Stimulated activated CD8-positive, alpha-beta memory T cell treated with anti-CD3 and anti-CD28 coated beads, Interleukin-7, amount 100 ng/mL, for 1 hour (primary cell): Measurements from ENCODE around the gene FAM20C.

Source experiments
- DNase-seq, 2 donors: peaks; one replicate each; pipeline ENCODE4 v3.0.0-alpha.2; 2020; ENCODE audit warnings: low read depth in 2 of 2

FAM20C gene

DNA sequence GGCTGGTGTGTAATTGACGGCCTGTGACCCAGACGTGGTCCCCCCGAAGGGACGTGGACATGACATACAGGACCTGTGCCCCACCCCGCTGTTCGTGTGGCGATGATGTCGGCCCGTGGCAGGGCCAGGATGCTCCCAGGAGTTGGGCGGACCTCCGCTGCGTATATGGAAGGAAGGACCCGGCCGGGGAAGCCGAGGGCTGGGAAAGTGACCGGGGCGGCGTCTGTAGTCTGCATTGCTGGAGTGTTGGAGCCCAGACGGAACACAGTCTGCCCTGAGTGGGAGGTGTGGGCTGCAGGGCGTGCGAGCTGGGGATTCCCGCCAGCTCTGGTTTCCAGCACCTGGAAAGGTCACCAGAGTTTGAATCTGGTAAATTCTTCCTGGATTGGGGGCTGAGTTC lies 52.6 kb downstream of the FAM20C start:
- no peak for DNase-seq

GRCh38 chr7:245574-246295 lies 53.4 kb downstream of the FAM20C start:
- DNase-seq, result no peak

GRCh38 chr7:246451-246850 lies 54.1 kb downstream of the FAM20C start:
- DNase-seq, result no peak

DNA sequence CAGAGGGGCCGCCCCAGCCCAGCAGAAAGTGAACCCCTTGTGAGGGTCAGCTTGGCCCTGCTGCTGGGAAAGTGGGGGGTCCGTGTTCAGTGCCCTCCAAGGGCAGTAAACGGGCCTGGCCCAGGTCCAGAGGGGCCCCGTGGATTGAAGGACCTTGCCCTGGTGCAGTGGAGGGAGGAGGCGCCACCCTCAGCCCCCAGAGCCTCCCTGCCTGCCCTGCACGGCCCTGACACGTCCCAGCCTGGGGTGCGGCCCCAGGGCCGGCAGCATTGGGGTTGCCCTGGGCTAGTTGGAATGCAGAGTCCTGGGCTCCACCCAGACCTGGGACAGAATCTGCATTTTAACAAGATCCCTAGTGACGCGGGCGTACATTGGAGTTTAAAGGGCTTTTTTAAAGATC lies 54.8 kb downstream of the FAM20C start:
- no peak for DNase-seq

GRCh38 chr7:247636-248035 lies 55.3 kb downstream of the FAM20C start:
- DNase-seq, result no peak

DNA sequence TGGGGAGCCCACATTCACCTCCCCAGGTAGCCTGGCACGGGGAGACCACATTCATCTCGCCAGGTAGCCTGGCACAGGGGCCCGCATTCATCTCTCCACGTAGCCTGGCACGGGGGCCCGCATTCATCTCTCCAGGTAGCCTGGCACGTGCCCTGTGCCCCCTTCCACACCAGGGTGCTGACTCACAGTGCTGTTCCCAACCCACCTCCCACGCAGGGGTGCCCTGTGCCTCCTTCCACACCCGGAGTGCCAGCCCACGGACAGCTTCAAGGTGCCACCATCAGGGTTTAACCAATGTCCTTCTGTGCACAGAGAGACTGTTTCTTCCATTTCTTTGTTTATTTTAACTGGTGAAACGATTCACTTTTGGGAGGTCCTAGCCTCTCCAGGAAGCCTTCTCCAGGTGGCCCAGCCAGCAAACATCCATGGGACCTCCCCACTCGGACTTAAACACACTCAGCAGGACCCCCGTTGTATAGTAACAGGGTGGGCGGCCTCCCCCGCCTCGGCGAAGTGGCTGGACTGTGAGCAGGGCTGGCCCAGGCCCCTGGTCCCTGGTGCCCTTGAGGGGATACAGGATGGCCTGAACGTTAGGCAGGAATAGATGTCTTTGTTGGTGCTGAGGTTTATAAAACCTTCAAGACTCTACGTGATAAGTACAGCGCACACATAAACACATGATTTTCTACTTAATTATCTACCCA lies 56.5 kb downstream of the FAM20C start:
- no peak for DNase-seq

DNA sequence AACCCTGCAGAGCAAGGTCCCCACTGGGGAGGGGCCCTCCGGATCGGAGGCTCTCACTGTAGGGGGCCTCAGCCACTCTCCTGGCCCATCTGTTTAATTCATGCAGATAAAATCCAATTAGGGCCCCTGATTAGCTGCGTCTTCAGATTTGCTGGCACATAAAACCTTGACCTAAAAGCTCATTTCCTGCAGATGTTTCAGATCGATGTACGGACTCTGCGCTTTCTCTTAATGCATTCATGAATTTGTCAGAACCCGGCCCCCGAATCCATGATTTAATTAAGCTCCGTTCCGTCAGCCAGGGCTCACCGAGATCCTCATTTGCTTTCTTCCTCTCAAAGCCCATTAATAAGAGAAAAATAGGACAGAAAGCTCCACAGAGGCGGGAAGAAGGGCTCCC lies 57.6 kb downstream of the FAM20C start:
- DNase-seq, result no peak

GRCh38 chr7:250523-250922 lies 58.2 kb downstream of the FAM20C start:
- no peak for DNase-seq

DNA sequence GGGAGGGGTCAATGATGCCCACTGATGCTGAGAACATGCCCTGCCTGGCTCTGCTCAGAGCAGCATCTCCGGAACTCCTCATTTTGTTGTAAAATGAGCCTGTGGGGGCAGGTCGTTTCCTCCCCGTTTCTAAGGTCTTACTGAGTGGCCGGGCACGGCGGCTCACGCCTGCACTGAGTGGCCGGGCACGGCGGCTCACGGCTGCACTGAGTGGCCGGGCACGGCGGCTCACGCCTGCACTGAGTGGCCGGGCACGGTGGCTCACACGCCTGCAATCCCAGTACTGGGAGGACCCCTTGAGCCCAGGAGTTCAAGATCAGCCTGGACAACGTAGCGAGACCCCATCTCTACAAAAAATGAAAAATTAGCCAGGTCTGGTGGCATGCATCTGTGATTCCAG lies 58.6 kb downstream of the FAM20C start:
- DNase-seq, result no peak

GRCh38 chr7:251446-252175 lies 59.2 kb downstream of the FAM20C start:
- no peak for DNase-seq

DNA sequence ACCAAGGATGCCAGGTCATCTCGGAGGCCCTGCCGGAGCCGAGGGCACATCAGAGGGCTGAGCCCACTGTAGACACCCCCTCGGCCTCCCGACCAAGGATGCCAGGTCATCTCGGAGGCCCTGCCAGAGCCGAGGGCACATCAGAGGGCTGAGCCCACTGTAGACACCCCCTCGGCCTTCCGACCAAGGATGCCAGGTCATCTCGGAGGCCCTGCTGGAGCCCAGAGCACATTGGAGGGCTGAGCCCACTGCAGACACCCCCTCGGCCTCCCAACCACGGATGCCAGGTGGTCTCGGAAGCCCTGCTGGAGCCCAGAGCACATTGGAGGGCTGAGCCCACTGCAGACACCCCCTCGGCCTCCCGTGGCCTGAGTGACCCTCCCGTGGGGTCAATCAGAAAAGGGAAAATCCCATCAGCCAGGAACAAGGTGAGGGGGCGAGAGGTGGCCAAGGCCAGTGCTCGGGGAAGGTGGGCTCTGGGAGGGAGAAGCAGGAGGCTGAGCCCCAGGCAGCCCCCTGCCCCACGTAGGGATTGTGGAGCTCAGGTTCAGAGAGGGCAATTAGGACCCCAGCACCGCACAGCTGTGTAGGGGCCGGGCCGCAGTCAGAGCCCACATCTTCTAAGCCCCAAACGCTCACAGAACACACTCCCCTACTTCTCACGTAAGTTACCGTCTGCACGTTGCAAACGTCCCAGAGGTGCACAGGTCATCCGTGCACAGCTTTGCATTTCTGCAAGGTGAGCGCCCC lies 60.0 kb downstream of the FAM20C start:
- DNase-seq, result no peak

- DNase-seq, result no peak
Measured at GRCh38 chr7:252981-253380, 60.6 kb downstream of the FAM20C start.

GRCh38 chr7:253581-254336 lies 61.4 kb downstream of the FAM20C start:
- no peak for DNase-seq

GRCh38 chr7:254337-255037 lies 62.1 kb downstream of the FAM20C start:
- DNase-seq, result no peak

DNA sequence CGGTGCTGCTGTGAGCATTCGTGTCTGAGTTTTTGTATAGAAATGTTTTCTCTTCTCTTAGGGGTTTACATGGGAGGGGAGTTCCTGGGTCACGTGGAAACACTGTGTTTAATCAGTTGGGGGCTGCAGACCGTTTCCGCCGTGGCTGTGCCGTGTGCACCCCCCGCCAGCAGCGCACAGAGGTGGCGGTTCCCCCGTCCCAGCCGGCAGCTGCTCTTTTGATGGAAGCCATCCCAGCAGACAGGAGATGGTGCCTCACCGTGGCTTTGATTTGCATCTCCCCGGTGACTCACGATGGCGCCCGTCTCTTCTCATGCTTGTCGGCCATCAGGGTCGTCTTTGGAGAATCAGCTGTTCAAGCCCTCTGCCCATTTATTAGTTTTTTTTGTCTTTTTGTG lies 62.7 kb downstream of the FAM20C start:
- DNase-seq, result no peak

GRCh38 chr7:255721-256361 lies 63.5 kb downstream of the FAM20C start:
- no peak for DNase-seq

GRCh38 chr7:256461-256940 lies 64.1 kb downstream of the FAM20C start:
- DNase-seq, result no peak

- DNase-seq, result no peak
Measured at GRCh38 chr7:256981-257646, 64.7 kb downstream of the FAM20C start.

GRCh38 chr7:257647-257992 lies 65.2 kb downstream of the FAM20C start:
- no peak for DNase-seq
